PC-3 (cell line): Measurements from ENCODE around the gene LYZL6.

ENCODE experiments used
- CTCF ChIP-seq: fragments of 300-600 bp; sonication (generic); conservative IDR thresholded peaks from 2 replicates; pipeline ENCODE4 v1.5.1; 2017; ENCODE audit warnings: antibody characterized with exemption, low read depth, mild to moderate bottlenecking, low read length
- EZH2 ChIP-seq: fragments of 300-600 bp; sonication (generic); IDR thresholded peaks from one replicate; pipeline ENCODE4 v1.6.1; 2017; ENCODE audit warnings: antibody characterized with exemption, mild to moderate bottlenecking, low read length; ENCODE audit not compliant: unreplicated experiment
- EZH2phosphoT487 ChIP-seq: fragments of 300-600 bp; sonication (generic); IDR thresholded peaks from 2 replicates; pipeline ENCODE4 v1.6.1; 2018; ENCODE audit warnings: mild to moderate bottlenecking, antibody characterized with exemption, low read length, borderline replicate concordance

GRCh38 chr17:35891269-35891668, 52.2 kb downstream of the LYZL6 start:
- TF ChIP-seq CTCF = no peak
- TF ChIP-seq EZH2 = no peak
- TF ChIP-seq EZH2phosphoT487 = no peak
